ENCODE data around the gene GBX2.

GBX2 gene

DNA sequence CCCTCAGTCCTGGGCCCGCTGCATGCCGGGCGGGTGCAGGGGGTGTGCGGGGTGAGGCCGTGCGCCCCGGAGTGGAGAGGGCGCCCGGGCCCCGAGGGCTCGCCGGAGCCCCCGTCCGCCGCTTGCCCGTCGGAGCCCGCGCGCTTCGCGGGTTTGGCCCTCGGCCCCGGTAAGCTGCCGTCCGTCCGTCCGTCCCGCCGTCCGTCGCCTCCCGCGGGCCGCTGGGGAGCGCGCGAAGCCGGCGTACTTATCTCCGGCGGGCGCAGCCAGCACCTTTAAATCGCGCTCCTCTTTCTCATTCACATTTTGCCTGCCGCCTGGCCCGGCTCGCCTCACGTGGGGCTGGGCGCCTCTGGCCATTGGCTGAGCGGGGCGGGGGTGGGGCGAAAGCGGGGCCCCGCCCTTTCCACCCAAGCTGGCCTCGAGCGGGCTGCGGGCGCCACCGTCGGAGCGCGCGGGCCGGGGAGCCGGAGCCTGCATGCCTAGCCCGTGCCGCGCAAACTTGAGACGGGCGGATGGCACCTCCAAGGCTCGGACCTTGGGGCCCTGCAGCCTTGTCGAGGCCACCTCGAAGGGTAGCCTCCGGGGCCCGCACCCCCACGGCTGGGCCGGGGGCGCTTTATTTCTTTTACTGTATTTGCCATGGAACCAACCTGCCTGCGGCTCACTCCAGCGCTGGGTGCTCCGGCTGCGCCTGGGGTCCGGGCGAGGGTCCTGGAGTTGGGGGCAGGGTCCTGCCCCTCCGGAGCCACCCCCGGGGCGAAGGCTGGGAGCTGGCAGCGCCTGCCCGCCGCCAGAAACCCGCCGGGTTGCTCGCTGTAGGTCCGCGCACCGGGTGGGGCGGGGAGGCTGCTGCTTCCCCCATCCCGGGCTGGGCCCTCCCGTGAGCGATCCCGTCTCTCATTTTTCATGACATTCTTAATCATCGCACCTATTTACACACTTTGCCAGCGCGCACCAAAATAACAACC is at the start of gene GBX2:
TSS of gene GBX2 (minus strand) at position 277 of the 971 bp plus-strand sequence. CDS start 415 bp downstream, outside the sequence.
- DNase-seq = no peak

GRCh38 chr2:236217926-236218325 is 49.7 kb upstream of the GBX2 start:
- no peak for DNase-seq

DNA sequence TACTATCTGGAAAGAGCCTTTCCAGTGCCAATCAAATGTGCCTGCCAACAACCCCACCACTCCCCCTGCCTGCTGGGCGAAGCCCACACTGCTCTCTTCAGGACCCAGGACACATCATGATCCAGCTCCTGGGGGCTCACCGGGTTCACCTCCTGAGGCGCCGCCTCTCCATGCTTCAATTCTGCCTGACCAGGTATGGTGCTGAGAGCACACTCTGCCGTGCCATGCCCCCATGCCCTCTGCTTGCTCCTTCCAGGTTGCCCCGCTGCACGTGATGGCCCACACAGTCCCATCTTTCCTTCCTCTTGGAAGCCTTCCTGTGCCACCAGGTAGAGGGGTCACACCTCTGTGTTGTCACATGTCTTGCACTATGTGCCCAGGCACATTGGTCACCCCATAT is 48.5 kb upstream of the GBX2 start:
- no peak for DNase-seq

GRCh38 chr2:236215761-236216333 is 47.7 kb upstream of the GBX2 start:
- DNase-seq = no peak

DNA sequence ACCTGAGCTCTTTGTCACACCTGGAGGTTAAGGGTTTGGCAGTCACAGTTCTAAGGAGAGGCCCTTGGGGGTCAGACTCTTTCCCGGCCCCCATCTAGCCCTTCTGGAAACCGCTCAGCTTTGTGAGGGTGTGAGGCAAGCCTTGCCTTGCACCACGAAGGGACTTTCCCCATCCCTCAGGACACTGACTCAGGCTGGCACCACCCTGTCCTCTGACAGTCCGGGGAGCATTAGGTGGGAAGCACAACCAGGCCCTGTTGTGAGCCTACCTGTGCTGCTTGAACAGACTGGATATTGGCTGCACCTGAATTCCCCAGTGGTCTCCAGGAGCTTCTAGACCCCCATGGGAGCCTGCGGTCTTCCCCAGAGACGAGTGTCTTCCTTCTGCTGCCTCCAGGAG is 47.0 kb upstream of the GBX2 start:
- no peak for DNase-seq

DNA sequence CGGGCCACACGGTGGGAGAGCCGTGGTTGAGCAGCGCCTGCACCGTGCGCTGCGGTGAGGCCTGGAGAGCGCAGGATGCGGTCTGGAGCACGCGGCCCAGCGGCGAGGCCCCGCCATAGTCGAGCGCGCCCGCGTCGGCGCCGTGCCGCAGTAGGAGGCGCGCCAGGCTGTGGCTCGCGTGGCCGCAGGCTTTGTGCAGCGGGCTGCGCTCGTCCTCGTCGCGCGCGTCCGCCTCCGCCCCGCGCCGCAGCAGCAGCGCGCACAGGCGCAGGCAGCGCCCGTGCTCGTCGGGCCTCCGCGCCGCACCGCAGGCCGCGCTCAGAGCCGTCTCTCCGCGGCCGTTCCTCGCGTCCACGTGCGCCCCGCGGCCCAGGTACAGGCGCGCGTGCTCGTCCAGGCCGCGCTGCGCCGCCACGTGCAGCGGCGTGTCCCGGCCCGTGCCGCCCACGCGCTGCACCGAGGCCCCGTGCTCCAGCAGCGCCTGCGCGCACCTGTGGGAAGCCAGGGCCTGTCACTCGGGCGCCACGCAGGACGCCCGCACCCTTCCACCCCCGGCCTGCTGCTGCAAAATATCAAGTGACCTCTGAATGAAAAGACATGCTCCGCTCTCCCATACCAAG is 46.3 kb upstream of the GBX2 start:
- no peak for DNase-seq

- no peak for DNase-seq
Measured at GRCh38 chr2:236211296-236211695, 43.1 kb upstream of the GBX2 start.

DNA sequence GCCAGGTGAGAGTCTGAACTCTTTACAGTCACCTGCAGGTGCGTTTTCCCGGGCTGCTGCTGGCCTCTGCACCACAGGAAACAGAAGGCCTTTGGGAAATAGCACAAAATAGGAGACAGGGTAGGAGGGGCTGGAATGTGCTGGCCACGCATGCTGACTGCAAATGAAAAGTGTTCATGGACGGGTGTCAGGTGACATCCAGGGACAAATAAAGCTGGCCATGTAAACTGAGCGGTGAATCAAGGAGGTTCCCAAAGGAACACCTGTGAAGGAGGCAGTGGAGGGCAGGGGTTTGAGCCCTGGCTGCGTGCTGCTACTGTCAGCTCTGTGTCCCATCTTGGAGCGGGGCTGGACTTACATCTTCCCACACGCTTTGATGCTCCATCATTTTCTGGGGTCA is 42.4 kb upstream of the GBX2 start:
- DNase-seq = no peak

GRCh38 chr2:236209996-236210395 is 41.8 kb upstream of the GBX2 start:
- no peak for DNase-seq

- DNase-seq = no peak
Measured at GRCh38 chr2:236209535-236209934, 41.3 kb upstream of the GBX2 start.

DNA sequence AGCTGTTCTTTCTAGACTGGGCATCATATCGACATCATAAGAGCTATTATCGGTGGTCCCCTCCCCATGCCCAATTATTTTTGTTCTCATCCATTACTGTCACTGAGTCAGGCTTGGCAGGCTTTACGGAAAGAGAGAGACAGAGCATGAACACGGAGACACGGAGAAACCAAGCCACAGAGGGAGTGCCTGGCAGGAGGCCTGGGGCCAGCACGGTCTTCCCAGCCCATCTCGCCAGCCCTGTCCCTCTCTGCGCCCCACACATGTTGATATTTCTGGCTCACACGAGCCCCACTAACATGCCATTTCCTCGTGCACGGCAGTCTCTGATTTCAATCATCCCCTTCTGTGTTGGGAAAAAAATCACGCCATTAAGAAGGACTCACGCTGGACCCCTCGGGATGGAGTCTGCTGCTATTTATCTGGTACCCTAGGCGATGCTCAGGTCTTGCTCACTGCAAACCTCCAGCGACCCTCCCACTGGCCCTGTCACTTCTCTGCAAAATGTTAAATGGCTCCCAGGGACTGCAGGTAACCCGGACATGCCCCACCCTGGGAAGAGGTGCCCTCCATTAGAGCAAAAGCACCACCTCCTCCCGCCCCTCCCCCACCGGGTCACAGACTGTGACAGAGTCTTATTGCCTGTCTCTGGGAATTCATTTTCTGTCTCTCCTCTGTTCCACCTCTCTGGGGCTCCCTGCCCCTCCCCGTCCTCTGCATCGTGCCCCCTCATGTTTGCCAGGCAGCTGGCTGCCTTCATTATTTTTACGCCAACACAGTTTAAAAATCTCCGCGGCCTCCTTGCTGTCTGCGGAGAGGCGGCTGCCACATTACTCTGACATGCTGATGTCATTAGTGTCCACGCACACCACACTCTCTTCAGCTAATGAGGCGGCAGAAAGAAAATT is 40.1 kb upstream of the GBX2 start:
- no peak for DNase-seq

DNA sequence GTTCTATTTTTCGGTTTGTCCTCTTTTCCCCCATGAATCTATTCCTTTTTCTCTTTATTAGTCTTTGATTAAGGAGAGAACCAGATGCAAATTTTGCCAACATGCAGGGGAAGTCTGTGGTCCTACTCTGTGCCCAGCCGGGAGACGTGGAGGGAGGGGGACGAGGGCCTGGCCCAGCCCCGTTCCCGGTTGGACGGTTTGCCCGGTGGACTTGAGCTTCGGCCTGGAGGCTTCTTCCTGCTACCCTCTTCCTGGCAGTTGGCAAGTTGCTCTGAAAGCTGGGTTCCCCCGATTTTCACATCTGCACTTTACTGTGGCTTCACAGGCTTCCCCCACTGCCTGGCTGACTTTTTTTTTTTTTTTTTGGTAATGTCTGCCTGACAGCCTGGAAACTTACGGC is 39.3 kb upstream of the GBX2 start:
- no peak for DNase-seq

DNA sequence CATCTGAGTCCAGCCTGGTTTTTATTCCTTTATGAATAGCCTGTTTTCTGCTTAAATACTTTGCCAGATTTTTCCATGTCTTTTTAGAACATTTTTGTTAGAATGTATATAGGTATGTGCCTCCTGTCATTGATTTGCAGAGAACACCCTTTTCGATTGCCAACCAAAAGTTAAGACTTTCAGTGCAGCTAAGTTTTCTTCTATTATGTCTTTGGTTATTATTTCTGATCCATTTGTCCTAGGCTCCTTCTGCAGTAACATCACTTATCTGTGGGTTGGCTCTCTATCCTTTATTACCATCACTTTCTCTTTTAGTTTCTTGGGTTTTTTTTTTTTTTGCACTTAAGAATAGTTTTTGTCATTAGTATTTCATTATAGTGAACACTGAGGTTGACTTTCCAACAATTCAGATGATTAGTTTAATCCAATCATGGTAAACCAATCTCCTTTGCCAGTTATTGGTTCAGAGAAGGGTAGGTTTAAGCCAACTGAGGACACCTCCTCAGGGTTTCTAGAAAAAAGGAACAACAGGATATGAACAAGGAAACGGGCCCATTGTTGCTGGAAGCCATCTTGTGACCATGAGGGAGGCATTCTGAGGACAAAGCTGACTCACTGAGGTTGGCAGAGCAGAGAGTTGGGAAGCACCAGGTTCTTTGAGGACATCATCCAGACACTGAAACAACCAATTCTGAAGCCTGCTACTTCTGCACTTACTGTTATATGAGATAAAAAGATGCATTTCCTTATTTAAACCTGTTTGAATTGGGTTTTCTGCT is 37.9 kb upstream of the GBX2 start:
- no peak for DNase-seq

GRCh38 chr2:236204953-236205352 is 36.8 kb upstream of the GBX2 start:
- DNase-seq = no peak

GRCh38 chr2:236200378-236200777 is 32.2 kb upstream of the GBX2 start:
- DNase-seq = no peak

GRCh38 chr2:236196366-236196765 is 28.2 kb upstream of the GBX2 start:
- DNase-seq = no peak

DNA sequence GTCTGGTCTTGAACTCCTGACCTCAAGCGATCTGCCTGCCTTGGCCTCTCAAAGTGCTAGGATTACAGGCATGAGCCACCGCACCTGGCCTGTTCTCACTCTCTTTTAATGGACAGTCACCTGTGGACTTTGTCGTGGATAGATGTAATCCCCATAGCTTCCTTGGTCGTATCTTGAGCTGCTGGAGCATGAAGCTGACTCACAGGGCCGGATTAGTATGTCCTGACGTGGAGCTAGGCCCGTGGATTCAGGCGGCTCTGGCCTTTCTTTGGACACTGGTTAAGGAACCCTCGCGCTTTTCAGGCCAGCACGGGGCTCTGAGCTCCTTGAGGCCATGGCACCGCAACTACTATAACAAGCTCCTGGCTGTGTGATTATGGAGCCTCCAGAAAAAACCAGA is 27.5 kb upstream of the GBX2 start:
- DNase-seq = no peak

DNA sequence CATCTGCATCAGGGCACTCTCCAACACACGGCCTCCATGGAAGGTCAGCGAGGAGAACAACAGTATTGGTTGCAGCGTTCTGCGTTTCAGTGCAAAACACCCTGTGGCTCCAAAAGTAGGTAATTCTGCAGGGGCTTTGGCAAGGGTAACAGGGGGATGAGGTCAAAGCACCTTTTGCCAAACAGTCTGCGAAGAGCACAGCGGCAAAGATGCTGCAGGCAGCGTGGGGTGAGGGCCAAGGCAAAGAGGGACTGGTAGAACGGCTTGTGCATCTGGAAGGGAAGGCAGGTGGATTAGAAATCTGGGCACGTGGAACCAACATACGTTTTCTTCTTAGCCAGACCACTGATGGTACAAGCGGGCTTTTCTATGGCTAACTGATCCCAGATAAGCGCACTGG is 26.6 kb upstream of the GBX2 start:
- DNase-seq = no peak

GRCh38 chr2:236193026-236193425 is 24.8 kb upstream of the GBX2 start:
- DNase-seq = no peak

GRCh38 chr2:236190674-236191073 is 22.5 kb upstream of the GBX2 start:
- DNase-seq = no peak

DNA sequence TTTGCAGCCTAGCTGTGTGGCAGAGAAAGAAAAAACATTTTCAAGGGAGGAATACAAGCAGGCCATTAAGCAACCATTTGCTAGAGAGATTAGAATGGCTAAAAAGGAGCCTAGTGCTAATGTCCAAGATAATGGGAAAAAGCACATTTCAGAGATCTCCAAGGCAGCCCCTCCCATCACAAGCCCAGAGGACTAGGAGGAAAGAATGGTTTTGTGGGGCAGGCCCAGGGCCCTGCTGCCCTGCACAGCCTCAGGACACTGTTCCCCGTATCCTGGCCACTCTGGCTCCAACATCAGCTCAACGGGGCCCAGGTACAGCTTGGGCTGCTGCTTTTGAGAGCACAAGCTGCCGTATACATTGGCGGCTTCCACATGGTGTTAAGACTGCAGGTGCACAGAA is 16.5 kb upstream of the GBX2 start:
- DNase-seq = no peak

GRCh38 chr2:236180831-236181453 is 12.8 kb upstream of the GBX2 start:
- DNase-seq = no peak

Data from activated gamma-delta T cell treated with Interleukin-2 at 50 U/mL for 16 hours (primary cell).